Caco-2 (cell line): ENCODE measurements around the gene CD248. TPM values are rescaled to one million over a fixed set of nuclear protein-coding genes. Genes with fewer than 3 reads are reported as not detected.

Experiments
- BruUV-seq: library from RNA; stranded (reverse); fragments of 400-500 nt; replicated peaks from 2 replicates; lab custom pipeline; 2021; lab: Mats Ljungman, UMichigan
- CTCF ChIA-PET: fragments of 300-600 bp; sonication (Branson Sonifier 250); formaldehyde crosslinking; loops from one replicate; lab custom pipeline; 2022; ENCODE audit warnings: antibody characterized with exemption; lab: Charles Lee
- POLR2A ChIA-PET: fragments of 300-600 bp; sonication (Branson Sonifier 250); formaldehyde crosslinking; loops from one replicate; lab custom pipeline; 2022; ENCODE audit warnings: antibody characterized with exemption; lab: Charles Lee
- DNase-seq, 2 experiments: peaks; one replicate each; pipeline versions ENCODE4 v3.0.0 to v3.0.0-alpha.2; 2020 to 2022
- H3K27me3 ChIP-seq: replicated peaks from 2 replicates; pipeline ENCODE4 v1.6.0; 2011; ENCODE audit warnings: low read length; ENCODE audit not compliant: control insufficient read depth, insufficient read depth
- H3K36me3 ChIP-seq: 2 replicates; pipeline ENCODE4 v1.5.1; 2011; ENCODE audit warnings: low read length; ENCODE audit not compliant: control insufficient read depth, insufficient read depth
- H3K4me1 ChIP-seq: fragments of 250-450 bp; sonication (Bioruptor Pico); 2 replicates; pipeline ENCODE4 v1.5.1; 2020; ENCODE audit warnings: mild to moderate bottlenecking
- H3K4me3 ChIP-seq: 2 replicates; pipeline ENCODE4 v1.5.1; 2011; ENCODE audit warnings: low read depth, mild to moderate bottlenecking, control low read depth, low read length
- H3K9me3 ChIP-seq: fragments of 250-450 bp; sonication (Bioruptor Pico); 2 replicates; pipeline ENCODE4 v1.5.1; 2020; ENCODE audit warnings: mild to moderate bottlenecking, moderate library complexity
- H3K27ac Mint-ChIP-seq: one replicate; pipeline ENCODE4 v1.8.0; 2022; ENCODE audit warnings: mixed read lengths; ENCODE audit not compliant: unreplicated experiment
- H3K27me3 Mint-ChIP-seq: one replicate; pipeline ENCODE4 v1.8.0; 2022; ENCODE audit warnings: mixed read lengths; ENCODE audit not compliant: insufficient read depth, unreplicated experiment
- H3K36me3 Mint-ChIP-seq: one replicate; pipeline ENCODE4 v1.8.0; 2022; ENCODE audit warnings: mild to moderate bottlenecking, mixed read lengths; ENCODE audit not compliant: insufficient read depth, unreplicated experiment
- H3K4me1 Mint-ChIP-seq: one replicate; pipeline ENCODE4 v1.8.0; 2022; ENCODE audit warnings: low read depth, mixed read lengths; ENCODE audit not compliant: unreplicated experiment
- H3K4me3 Mint-ChIP-seq: one replicate; pipeline ENCODE4 v1.8.0; 2022; ENCODE audit warnings: mild to moderate bottlenecking, moderate library complexity, mixed read lengths; ENCODE audit not compliant: unreplicated experiment
- H3K9me3 Mint-ChIP-seq: one replicate; pipeline ENCODE4 v1.8.0; 2022; ENCODE audit warnings: mixed read lengths; ENCODE audit not compliant: unreplicated experiment
- intact Hi-C: fragments of 100-400 bp; cut with micrococcal nuclease; formaldehyde crosslinking; loops from one replicate; pipeline ENCODE4 v1.10.0; 2022; ENCODE audit not compliant: unreplicated experiment
- total RNA-seq: library from RNA; stranded (reverse); gene quantifications from 2 replicates; pipeline ENCODE4 v1.2.3, GENCODE V29; 2022
- TF ChIP-seq, protein P1 (sequence below), 2 experiments: fragments of 200-600 bp in 1 of 2; IDR thresholded peaks; 1 replicate in 1 of 2; 2 replicates in 1 of 2; pipeline versions ENCODE4 v1.5.1 to v1.8.0; 2011 to 2022; ENCODE audit warnings: antibody characterized with exemption in 1 of 2, control low read depth in 1 of 2, inconsistent platforms in 1 of 2, low read depth in 1 of 2, low read length in 1 of 2, mild to moderate bottlenecking in 1 of 2, moderate library complexity in 1 of 2; ENCODE audit not compliant: insufficient read depth in 1 of 2, severe bottlenecking in 1 of 2, unreplicated experiment in 1 of 2

CD248 gene
- total RNA-seq, 1 experiment from 2014 or later: 0.27 TPM

DNA sequence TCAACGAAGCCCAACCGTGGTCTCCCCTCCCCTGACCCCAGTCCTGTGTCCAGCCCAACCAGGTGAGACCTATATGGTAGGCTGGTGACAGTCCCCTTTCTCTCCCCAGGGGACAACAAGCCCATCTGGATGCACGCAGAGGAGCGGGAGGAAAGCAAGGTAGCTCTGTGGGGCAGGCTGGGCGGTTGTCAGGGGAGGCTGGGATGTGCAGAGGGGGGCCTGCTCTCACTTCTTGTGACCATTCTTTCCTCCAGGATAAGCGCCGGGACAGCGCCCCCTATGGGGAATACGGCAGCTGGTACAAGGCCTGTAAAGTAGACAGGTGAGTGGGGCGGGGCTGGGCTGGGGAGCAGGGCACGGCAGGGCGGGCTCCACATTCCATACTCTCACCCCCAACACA is 51.9 kb downstream of the CD248 start:
- no peaks in the 10 kb centered on the region for H3K9me3 ChIP-seq
- H3K4me1 ChIP-seq: no peaks in the 10 kb centered on the region
- peaks cover 55% of the 10 kb centered on the region for H3K36me3 Mint-ChIP-seq
- H3K9me3 Mint-ChIP-seq: no peaks in the 10 kb centered on the region
- TF ChIP-seq, protein P1, sequence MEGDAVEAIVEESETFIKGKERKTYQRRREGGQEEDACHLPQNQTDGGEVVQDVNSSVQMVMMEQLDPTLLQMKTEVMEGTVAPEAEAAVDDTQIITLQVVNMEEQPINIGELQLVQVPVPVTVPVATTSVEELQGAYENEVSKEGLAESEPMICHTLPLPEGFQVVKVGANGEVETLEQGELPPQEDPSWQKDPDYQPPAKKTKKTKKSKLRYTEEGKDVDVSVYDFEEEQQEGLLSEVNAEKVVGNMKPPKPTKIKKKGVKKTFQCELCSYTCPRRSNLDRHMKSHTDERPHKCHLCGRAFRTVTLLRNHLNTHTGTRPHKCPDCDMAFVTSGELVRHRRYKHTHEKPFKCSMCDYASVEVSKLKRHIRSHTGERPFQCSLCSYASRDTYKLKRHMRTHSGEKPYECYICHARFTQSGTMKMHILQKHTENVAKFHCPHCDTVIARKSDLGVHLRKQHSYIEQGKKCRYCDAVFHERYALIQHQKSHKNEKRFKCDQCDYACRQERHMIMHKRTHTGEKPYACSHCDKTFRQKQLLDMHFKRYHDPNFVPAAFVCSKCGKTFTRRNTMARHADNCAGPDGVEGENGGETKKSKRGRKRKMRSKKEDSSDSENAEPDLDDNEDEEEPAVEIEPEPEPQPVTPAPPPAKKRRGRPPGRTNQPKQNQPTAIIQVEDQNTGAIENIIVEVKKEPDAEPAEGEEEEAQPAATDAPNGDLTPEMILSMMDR (IDR thresholded peaks at IDR 0.05; ENCODE audit: insufficient read depth in 1 of 2, low read depth in 1 of 2, low read length in 1 of 2, severe bottlenecking in 1 of 2, unreplicated experiment in 1 of 2): peak; percentile 21 to 28
- H3K4me3 ChIP-seq: no peak overlapping the region
- H3K36me3 ChIP-seq: no peaks in the 10 kb centered on the region
- H3K4me3 Mint-ChIP-seq: no peak overlapping the region
- no peak overlapping the region for H3K27ac Mint-ChIP-seq
- intact Hi-C loops: no loop called here
- no peaks in the 10 kb centered on the region for H3K27me3 ChIP-seq
- BruUV-seq: no TSS peak
- CTCF ChIA-PET: interaction anchor here (0.5 kb wide), 1 partner anchor 122 kb away, joined by 3 read pairs; no protein-coding TSS in a partner anchor
- peak in 1 of 2 experiments; percentile 47 for DNase-seq
- POLR2A ChIA-PET: no interaction called here
- H3K4me1 Mint-ChIP-seq: peaks cover 8% of the 10 kb centered on the region
- no peaks in the 10 kb centered on the region for H3K27me3 Mint-ChIP-seq

Other genes starting within 250 kb of the CD248 start
- 82.2 and 95.2 TPM in 2 replicates for gene PACS1, start 246.8 kb downstream of the CD248 start, total RNA-seq
- gene KLC2, start 59.3 kb downstream of the CD248 start, total RNA-seq: 49.5 and 53.1 TPM in 2 replicates
- gene RAB1B, start 48.4 kb downstream of the CD248 start, total RNA-seq: 128 and 132 TPM in 2 replicates
- gene CNIH2, start 38.9 kb downstream of the CD248 start, total RNA-seq: 4.9 and 6.1 TPM in 2 replicates
- 140 and 159 TPM in 2 replicates for gene YIF1A, start 27.9 kb downstream of the CD248 start, total RNA-seq
- 0.68 and 0.88 TPM in 2 replicates for gene TMEM151A, start 25.1 kb downstream of the CD248 start, total RNA-seq
- 11.7 and 12.7 TPM in 2 replicates for gene RIN1, start 19.4 kb upstream of the CD248 start, total RNA-seq
- 58.1 and 58.2 TPM in 2 replicates for gene BRMS1, start 28.1 kb upstream of the CD248 start, total RNA-seq
- 23.0 and 23.8 TPM in 2 replicates for gene B4GAT1, start 30.6 kb upstream of the CD248 start, total RNA-seq
- 30.3 and 32.0 TPM in 2 replicates for gene SLC29A2, start 54.7 kb upstream of the CD248 start, total RNA-seq
- not detected in 2 replicates for gene NPAS4, start 104.0 kb upstream of the CD248 start, total RNA-seq
- 201 and 206 TPM in 2 replicates for gene MRPL11, start 121.8 kb upstream of the CD248 start, total RNA-seq
- gene PELI3, start 149.9 kb upstream of the CD248 start, total RNA-seq: 21.0 and 21.1 TPM in 2 replicates
- 106 TPM in 2 replicates for gene DPP3, start 163.4 kb upstream of the CD248 start, total RNA-seq
- 47.1 and 50.0 TPM in 2 replicates for gene BBS1, start 193.6 kb upstream of the CD248 start, total RNA-seq
- 25.1 and 26.9 TPM in 2 replicates for gene ZDHHC24, start 229.0 kb upstream of the CD248 start, total RNA-seq
- gene ACTN3, start 229.9 kb upstream of the CD248 start, total RNA-seq: 0.16 TPM in 1 of 2 replicates, not detected in the other